Left lung (tissue), 10 donors: Measurements from ENCODE around the gene NEU2. TPM values are rescaled to one million over a fixed set of nuclear protein-coding genes. Genes with fewer than 3 reads are reported as not detected.

Source experiments
- ATAC-seq: fragments of 200-7000 bp; cut with Tn5 transposase; one replicate; pipeline ENCODE4 v1.9.1; 2020; ENCODE audit warnings: moderate library complexity
- DNase-seq, 4 donors: peaks; one replicate each; pipeline ENCODE4 v3.0.0-alpha.2; 2013 to 2020
- H3K27ac ChIP-seq, 2 donors: fragments of 200-600 bp; sonication (generic) in 1 of 2; one replicate each; pipeline versions ENCODE4 v1.5.0 to v1.8.0; 2020 to 2021
- H3K27me3 ChIP-seq, 2 donors: fragments of 200-600 bp; sonication (generic) in 1 of 2; one replicate each; pipeline versions ENCODE4 v1.5.0 to v1.8.0; 2020 to 2021
- H3K36me3 ChIP-seq, 2 donors: fragments of 200-600 bp; sonication (generic) in 1 of 2; one replicate each; pipeline versions ENCODE4 v1.5.0 to v1.8.0; 2020 to 2021
- H3K4me1 ChIP-seq, 2 donors: fragments of 200-600 bp; one replicate each; pipeline ENCODE4 v1.8.0; 2021
- H3K4me3 ChIP-seq, 2 donors: fragments of 200-600 bp; sonication (generic) in 1 of 2; one replicate each; pipeline versions ENCODE4 v1.5.0 to v1.8.0; 2020 to 2021; ENCODE audit warnings: mild to moderate bottlenecking in 1 of 2
- H3K9me3 ChIP-seq, 2 donors: fragments of 200-600 bp; sonication (generic) in 1 of 2; one replicate each; pipeline versions ENCODE4 v1.5.0 to v1.8.0; 2020 to 2021
- intact Hi-C, 2 donors: fragments of 100-400 bp; cut with DNase I; formaldehyde crosslinking; loops; one replicate each; pipeline versions ENCODE4 v1.11.2 to v1.14.2; 2022
- polyA plus RNA-seq, 6 donors: library from polyadenylated mRNA; unstranded; fragments of 120-200 nt; gene quantifications; one replicate each; pipeline ENCODE4 v1.2.1, GENCODE V29; 2013; ENCODE audit not compliant: insufficient read length in 6 of 6
- total RNA-seq, 2 donors: library from RNA; stranded (reverse); fragmentation: NEBNext Ultra II Directional; extraction: Animal tissue kit (Norgen Biotek cat#: 25700); gene quantifications; one replicate each; pipeline ENCODE4 v1.2.1, GENCODE V29; 2021
- TF ChIP-seq, protein P1 (sequence below), 2 donors: fragments of 200-600 bp; sonication (generic) in 1 of 2; IDR thresholded peaks; one replicate each; pipeline versions ENCODE4 v1.5.0 to v1.8.0; 2021; ENCODE audit warnings: antibody characterized with exemption in 2 of 2
- donor health status: DM: no; HTN: yes; CAD: no.
- donor health status: DM: no; HTN: no; CAD: no.

Gene NEU2
- total and polyA plus RNA-seq, 8 donors = not detected

DNA sequence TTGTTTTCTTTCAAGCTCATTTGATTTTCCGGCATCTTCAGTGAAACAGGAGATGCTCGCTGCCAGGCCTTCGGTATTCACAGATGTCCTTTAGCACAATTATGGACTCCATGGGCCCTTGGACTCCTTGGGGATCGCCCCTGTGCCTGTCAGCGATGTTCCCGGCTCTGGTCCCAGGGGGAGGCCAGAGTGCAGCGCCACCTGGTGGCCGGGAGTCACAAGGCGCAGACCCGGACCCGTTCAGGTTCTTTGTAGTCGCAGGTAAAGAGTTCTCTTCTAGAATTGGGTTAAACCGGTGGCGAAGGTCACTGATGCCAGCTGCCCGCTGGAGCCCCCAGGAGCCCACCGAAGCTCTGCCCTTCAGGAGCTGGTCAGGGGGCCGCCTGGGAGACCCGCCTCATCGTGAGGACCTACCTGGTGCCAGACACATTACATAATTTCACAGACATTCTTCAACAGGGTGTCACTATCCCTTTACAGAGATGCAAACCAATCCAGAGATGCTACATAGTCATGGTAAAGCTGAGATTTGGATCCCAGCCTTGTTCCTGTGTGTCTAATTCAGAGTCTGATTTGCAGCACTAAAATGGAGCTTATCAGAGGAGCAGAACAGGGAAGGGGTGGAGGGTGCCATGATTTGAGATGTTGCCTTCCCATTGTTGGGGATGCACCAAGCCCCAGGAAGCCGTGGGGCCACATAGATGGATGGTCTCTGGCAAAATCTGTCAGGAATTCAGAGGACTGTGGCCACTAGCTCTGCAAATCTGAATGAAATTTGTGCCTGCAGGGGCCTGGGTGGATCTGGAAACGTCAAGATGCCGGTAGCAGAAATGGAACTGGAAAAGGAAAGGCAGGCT lies 21.7 kb downstream of the NEU2 start:
- no peaks in the 10 kb centered on the region for H3K27me3 ChIP-seq
- intact Hi-C loops = no loop called here
- TF ChIP-seq, protein P1, sequence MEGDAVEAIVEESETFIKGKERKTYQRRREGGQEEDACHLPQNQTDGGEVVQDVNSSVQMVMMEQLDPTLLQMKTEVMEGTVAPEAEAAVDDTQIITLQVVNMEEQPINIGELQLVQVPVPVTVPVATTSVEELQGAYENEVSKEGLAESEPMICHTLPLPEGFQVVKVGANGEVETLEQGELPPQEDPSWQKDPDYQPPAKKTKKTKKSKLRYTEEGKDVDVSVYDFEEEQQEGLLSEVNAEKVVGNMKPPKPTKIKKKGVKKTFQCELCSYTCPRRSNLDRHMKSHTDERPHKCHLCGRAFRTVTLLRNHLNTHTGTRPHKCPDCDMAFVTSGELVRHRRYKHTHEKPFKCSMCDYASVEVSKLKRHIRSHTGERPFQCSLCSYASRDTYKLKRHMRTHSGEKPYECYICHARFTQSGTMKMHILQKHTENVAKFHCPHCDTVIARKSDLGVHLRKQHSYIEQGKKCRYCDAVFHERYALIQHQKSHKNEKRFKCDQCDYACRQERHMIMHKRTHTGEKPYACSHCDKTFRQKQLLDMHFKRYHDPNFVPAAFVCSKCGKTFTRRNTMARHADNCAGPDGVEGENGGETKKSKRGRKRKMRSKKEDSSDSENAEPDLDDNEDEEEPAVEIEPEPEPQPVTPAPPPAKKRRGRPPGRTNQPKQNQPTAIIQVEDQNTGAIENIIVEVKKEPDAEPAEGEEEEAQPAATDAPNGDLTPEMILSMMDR (IDR thresholded peaks at IDR 0.05) = peak; percentile 92 to 93
- ATAC-seq (peak; percentile 79), DNase-seq (peak in 3 of 4 donors; percentile 45 to 94 (median 60))
- no peak overlapping the region for H3K27ac ChIP-seq
- H3K4me3 ChIP-seq = no peak overlapping the region
- H3K36me3 ChIP-seq = no peaks in the 10 kb centered on the region
- H3K4me1 ChIP-seq = peaks cover 8 to 23% of the 10 kb centered on the region in 2 donors
- no peaks in the 10 kb centered on the region for H3K9me3 ChIP-seq

- TF ChIP-seq, protein P1 (IDR thresholded peaks at IDR 0.05) = no peak
- DNase-seq = no peak
- no peaks in the 10 kb centered on the region for H3K9me3 ChIP-seq
- H3K4me1 ChIP-seq = peaks cover 8 to 33% of the 10 kb centered on the region in 2 donors
- no peaks in the 10 kb centered on the region for H3K27me3 ChIP-seq
- H3K36me3 ChIP-seq = no peaks in the 10 kb centered on the region
- intact Hi-C loops = no loop called here
- H3K27ac ChIP-seq = no peak overlapping the region
- no peak for ATAC-seq
- H3K4me3 ChIP-seq = no peak overlapping the region
These were observed 22.9 kb downstream of the NEU2 start for GRCh38 chr2:233055362-233055761.

- Histone ChIP-seq H3K9me3 (no peaks in the 10 kb centered on the region), H3K4me3 (no peak overlapping the region), H3K27ac (no peak overlapping the region), H3K36me3 (no peaks in the 10 kb centered on the region), H3K27me3 (no peaks in the 10 kb centered on the region), H3K4me1 (peaks cover 8 to 31% of the 10 kb centered on the region in 2 donors)
- TF ChIP-seq, protein P1 (IDR thresholded peaks at IDR 0.05) = no peak
- DNase-seq (no peak), ATAC-seq (no peak)
- intact Hi-C loops = no loop called here
These were observed 24.6 kb downstream of the NEU2 start for GRCh38 chr2:233056961-233057605.

DNA sequence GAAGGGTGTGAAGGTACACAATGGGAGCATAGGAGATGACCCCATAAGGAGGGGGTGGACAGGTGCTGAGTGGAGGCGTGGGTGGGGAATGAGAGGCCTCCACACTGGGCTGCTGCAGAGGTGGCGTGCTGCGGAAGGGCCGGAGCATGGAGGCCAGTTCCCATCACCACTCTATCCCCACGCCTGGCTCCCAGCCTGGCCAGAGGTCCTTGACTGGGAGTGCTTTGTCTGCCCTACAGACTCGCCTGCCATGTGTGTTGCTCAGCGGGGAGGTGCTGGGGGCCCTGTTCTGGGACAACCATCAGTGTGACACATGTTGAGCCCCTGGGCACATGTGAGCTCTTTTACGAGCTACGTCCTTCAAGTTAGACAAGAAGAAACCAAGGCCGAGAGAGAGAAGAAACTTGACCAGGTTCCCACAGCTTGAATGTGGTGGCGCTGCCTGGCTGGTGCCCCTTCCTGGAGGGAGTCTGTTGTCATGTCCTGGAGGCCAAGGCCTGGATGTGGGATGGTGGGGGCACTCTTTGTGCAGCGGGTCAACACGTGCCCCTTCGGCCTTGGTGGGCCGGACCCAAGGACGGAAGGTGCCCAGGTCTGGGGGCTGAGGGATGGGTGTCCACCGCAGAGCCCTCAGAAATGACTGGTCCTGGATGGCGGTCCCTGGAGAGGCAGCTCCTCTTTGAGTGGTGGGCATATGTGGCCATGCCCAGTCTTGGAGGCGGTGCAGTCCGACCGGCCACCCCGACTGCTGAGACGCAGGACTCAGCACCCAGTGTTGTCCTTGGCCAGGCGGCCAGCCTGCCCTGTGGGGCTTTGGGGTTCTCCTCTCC lies 26.5 kb downstream of the NEU2 start:
- Histone ChIP-seq H3K4me3 (no peak overlapping the region), H3K27ac (peak overlapping the region in 1 of 2 donors; percentile 91), H3K4me1 (peaks cover 6 to 44% of the 10 kb centered on the region in 2 donors), H3K9me3 (no peaks in the 10 kb centered on the region), H3K36me3 (no peaks in the 10 kb centered on the region), H3K27me3 (no peaks in the 10 kb centered on the region)
- intact Hi-C loops = no loop called here
- DNase-seq (no peak), ATAC-seq (no peak)
- TF ChIP-seq, protein P1 (IDR thresholded peaks at IDR 0.05) = no peak

- TF ChIP-seq, protein P1 (IDR thresholded peaks at IDR 0.05) = no peak
- H3K4me3 ChIP-seq = peak overlapping the region in 1 of 2 donors; percentile 55
- DNase-seq (no peak), ATAC-seq (no peak)
- intact Hi-C loops = no loop called here
- H3K27ac ChIP-seq = peak overlapping the region; percentile 81 to 91
- H3K9me3 ChIP-seq = no peaks in the 10 kb centered on the region
- H3K36me3 ChIP-seq = no peaks in the 10 kb centered on the region
- H3K27me3 ChIP-seq = no peaks in the 10 kb centered on the region
- H3K4me1 ChIP-seq = peaks cover under 1 to 44% of the 10 kb centered on the region in 2 donors
These were observed 27.0 kb downstream of the NEU2 start for GRCh38 chr2:233059547-233059796.
